Tibial nerve (tissue), 4 donors: ENCODE results near the gene MET.

Source experiments
- EP300 ChIP-seq, 2 donors: sonication (generic); formaldehyde crosslinking; IDR thresholded peaks; one replicate each; pipeline ENCODE4 v1.6.1; 2017; ENCODE audit warnings: antibody characterized with exemption in 2 of 2, mild to moderate bottlenecking in 1 of 2
- TF ChIP-seq, protein P1 (sequence below), 5 experiments: fragments of 200-600 bp in 3 of 5; fragments of 450-650 bp in 2 of 5; sonication (generic) in 3 of 5; IDR thresholded peaks; one replicate each; pipeline ENCODE4 v1.5.1; 2016 to 2019; ENCODE audit warnings: antibody characterized with exemption in 5 of 5, mild to moderate bottlenecking in 3 of 5, moderate library complexity in 2 of 5

DNA sequence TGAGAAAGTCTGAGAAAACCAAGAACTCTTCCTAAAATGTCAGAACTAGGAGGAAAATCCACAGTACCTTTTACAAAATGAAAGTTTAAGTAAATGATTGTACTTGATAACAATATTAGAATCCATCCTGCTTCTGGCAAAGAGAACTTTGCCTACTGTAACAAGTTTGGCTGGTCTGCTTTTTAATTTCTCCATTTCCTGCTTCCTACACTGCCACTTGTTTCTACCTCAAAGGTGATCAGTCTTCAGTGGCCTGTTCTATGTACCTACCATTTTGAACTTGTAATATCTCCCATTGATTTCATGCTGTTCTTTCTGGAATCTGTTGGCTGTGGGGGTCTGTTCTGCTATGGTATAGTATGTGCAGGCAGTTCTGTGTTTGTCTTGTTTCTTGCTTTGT lies 157.5 kb downstream of the MET start:
- TF ChIP-seq, protein P1, sequence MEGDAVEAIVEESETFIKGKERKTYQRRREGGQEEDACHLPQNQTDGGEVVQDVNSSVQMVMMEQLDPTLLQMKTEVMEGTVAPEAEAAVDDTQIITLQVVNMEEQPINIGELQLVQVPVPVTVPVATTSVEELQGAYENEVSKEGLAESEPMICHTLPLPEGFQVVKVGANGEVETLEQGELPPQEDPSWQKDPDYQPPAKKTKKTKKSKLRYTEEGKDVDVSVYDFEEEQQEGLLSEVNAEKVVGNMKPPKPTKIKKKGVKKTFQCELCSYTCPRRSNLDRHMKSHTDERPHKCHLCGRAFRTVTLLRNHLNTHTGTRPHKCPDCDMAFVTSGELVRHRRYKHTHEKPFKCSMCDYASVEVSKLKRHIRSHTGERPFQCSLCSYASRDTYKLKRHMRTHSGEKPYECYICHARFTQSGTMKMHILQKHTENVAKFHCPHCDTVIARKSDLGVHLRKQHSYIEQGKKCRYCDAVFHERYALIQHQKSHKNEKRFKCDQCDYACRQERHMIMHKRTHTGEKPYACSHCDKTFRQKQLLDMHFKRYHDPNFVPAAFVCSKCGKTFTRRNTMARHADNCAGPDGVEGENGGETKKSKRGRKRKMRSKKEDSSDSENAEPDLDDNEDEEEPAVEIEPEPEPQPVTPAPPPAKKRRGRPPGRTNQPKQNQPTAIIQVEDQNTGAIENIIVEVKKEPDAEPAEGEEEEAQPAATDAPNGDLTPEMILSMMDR (IDR thresholded peaks at IDR 0.05) = no peak
- no peak for TF ChIP-seq EP300 (IDR thresholded peaks at IDR 0.05)
